NCI-H345 treated with DMSO at 0.1 percent for 48 hours (cell line): Measurements from ENCODE around the gene NFAM1.

Experiments used
- DNase-seq: peaks from one replicate; lab custom pipeline; 2025; ENCODE audit not compliant: unreplicated experiment; lab: John Stamatoyannopoulos, UW

NFAM1 gene

DNA sequence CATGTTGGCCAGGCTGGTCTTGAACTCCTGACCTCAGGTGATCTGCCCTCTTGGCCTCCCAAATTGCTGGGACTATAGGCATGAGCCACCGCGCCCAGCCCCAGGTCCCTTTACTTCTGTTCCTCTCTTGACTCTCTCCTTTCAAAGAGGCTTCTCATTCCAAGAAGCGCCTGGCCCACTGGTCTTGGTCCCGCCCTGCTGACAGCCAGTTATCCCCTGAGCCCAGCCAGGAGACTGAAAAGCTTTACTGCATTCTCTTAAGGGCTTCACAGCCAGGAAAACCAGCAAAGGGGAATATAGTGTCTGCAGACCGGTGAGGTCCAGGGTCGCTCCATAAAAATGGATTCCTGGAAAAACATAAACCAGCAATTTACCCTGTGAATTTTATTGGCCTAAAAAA, 68.3 kb downstream of the NFAM1 start:
- DNase-seq, result no peak

DNA sequence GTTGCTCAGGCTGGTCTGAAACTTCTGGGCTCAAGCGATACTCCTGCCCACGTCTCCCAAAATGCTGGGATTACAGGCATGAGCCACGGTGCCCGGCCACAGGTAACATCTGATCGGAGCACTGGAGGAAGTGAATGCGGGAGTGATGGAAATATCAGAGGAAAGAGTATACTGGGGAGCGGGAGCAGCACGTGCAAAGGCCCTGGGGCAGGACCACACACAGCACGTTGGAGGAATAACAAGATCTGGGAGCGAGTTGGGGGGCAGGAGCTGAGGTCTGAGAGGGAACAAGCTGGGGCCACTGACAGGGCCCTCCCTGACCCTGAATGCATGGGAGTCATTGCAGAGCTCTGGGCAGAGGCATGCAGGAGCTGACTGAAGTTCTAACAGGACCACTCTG, 70.7 kb downstream of the NFAM1 start:
- no peak for DNase-seq

DNA sequence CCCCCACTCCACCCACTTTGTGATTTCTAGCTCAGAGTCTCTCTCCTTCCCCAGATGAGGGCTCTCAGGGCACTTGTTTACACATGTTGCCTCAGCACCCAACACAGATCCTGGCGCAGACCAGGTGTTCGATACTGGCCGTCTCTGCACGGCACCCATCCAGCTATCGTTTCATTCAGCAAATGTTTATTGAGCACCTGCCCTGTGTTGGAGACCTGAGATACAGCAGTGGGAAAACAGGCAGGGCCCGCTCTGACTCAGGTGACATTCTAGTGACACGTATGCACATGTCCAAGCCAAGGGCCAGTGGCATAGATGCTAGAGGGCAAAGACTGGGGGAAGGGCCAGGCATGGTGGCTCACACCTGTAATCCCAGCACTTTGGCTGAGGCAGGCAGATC, 71.9 kb downstream of the NFAM1 start:
- no peak for DNase-seq

DNA sequence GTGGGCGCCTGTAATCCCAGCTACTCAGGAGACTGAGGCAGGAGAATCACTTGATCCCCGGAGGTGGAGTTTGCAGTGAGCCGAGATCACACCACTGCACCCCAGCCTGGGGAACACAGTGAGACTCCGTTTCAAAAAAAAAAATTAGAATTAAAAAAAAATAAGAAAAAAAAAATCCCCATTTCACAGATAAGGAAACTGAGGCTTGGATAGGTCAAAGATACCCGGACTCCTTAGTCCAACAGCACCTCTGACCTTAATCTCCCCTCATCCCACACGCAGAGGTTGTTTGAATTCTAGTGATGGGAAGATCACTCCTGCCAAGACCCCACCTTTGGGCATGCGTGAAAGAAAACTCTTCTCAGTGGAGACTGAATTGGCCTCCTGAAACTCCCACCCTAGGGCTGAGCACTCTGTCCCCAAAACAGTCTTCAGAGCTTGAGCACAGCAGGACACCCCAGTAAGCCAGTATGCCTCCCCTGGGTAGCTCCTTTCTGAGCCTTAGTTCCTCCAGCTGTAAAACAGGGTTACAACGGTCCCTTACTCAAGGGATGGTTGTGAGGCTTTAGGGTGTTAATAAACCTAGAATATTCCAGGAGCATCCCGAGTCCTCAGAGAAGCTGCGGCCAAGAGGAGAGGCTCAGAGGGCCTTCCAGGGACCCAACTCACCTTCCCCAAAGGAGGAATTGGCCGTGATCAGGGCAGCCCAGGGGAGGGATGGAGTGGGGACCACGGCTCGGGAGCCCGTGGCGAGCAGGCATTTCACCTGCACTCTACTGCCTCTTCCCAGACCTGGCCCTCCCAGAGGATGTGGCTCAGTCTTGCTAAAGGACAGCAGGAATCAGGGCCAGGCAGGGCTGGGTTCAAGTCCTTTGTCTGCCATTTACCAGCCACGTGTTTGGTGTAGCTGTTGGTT, 73.3 kb downstream of the NFAM1 start:
- no peak for DNase-seq

DNA sequence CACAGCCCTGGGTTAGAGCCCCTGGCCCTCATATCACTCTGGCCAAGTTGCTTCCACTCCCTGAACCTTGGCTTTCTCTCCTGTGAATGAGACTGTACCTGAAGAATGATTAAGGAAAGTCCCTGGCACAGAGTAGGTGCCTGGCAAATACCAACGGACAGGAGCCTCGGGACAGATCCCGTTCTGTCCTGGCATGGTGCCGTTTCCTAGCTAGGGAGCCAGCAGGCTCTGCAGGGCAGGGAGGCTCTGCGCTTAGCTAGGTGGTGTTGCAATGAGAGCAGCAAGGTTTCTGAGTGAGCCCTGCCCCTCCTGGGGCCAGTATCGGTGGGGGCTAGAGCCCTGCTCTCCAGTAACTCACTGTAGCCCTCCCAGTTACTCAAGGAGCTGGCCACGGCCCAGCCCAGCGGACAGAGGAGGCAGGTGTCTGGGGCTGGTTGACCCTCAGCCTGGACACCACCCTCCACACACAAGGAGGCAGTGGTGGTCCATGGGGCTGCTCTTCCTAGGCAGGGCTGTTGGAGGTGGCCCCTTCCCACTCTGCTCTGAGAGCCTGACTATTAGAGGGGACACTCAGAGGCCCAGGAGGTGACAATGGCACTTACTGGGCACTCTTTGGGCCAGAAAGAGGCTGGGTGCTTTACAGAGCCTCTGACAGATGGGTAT, 74.4 kb downstream of the NFAM1 start:
- no peak for DNase-seq

DNA sequence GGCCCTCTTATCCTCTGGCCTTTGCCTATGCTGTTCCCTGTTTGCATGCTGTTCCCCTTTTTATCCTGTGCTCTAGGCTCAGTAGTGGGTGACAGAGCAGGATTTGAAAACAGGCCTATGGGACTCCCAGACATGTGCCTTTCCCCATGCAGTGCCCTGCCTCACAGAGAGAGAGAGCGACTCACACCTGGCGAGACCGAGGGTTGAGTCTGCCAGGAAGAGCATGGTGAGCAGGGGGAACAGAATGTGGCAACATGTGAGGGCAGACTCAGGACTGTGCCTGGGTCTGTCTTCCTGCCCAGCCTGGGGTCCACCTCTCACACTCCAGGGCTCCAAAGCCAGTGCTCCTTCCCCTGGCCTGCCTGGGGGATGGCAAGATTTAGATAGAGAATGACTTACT, 75.0 kb downstream of the NFAM1 start:
- DNase-seq, result no peak

DNA sequence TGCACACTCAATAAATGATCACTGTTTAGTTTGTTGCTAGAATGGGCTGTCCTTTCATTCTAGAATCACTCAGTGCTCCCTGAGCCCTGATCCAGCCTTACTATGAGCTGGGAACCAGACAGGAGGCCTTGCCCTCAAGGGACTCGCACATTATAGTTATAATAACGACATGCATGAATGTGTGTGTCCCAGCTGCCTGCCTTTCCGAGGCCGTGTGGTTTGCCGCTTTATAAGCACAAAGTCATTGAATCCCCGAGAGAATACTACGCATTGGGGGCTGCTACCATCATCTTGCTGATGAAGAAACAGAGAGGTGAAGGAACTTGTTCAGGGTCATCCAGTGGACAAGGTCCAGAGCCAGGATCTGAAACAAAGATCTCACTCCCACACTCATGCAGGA, 75.7 kb downstream of the NFAM1 start:
- no peak for DNase-seq

DNA sequence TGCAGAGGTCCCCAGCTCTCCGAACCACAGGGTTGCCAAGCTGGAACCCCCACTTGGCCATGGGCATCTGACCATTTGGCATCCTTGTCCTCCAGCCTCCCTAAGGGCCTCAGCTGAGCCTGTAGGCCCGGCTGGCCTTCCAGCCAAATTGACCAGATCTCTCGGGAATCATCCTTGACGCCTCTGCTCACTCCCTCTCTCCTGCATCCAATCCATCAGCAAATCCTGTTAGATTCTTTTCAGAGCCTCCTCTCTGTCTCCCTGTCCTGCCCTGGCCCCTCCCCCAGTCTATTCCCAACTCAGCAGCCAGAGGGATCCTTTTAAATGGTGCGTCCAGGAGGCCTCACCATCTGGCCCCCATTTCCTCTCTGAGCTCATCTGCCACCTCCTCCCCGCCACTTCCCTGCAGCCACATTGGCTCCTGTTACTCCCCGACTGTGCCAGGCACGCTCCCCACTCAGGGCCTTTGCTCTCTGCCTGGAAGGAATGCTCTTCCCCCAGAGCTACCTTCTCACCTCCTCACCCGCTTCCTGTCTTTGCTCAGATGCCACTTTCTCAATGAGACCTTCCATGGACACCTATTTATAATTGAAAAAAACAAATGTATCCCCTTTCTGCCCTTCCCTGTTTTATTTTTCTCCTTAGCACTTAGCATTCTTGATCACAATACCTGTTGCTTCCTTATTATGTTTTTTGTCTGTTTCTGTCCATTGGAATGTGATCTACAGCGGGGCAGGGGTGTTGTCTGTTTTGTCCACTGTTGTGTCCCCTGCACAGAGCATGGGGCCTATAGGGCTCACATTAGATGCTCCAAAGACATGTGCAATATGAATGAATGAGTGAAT, 78.1 kb downstream of the NFAM1 start:
- DNase-seq, result no peak

DNA sequence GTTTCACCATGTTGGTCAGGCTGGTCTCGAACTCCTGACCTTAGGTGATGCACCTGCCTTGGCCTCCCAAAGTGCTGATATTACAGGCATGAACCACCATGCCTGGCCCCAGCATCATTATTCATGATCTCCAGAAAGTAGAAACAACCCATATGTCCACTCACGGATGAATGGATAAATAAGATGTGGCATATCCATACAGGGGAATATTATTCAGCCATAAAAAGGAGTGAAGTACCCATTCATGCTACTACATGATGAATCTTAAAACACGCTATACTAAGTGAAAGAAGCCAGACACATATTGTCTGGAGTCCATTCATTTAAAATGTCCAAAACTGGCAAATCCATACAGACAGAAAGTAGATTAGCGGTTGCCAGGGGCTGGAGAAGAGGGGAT, 81.8 kb downstream of the NFAM1 start:
- DNase-seq, result no peak

DNA sequence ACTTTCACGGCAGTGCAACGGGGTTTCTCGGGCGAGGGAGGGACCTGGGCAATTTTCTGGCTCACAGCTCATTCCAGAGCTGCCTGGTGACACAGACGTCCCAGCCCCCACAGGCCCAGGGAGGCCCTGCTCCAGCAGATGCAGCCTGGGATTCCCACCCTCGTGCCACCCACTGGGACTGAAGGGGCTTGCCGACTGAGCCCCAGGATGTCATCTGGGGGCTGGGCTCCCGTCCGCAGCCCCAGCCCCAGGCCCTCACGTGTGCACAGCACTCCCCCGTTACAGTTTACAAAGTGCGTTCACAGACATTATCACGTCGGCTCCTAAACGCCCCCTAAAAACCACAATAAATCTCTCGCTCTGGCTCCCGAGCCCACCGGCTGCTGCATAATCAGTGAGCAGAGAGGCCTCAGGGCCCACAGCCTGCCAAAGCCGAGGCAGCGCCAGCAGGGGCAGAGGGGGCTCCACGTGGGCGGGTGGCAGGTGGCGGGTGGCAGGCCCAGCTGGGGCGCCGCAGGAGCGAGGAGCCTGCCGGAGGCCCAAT, 84.8 kb downstream of the NFAM1 start:
- no peak for DNase-seq

DNA sequence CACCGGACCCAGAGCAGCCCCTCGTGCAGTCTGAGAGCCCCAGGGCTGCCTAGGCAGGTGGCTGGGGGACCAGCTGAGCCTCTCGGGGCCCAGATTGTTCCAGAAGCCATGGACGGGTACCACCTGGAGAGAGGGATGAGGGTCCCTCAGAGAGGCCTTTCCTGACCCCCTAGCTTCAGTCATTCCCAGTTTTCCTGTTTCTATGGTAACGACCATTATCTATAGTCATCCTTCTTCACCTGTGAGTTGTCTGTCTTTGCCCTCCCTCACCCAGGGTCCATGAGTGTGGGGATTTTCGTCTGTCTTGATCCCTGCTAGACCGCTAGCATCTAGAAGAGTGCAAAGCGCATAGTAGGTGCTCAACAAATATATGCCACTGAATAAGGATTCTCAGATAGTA, 85.5 kb downstream of the NFAM1 start:
- no peak for DNase-seq

DNA sequence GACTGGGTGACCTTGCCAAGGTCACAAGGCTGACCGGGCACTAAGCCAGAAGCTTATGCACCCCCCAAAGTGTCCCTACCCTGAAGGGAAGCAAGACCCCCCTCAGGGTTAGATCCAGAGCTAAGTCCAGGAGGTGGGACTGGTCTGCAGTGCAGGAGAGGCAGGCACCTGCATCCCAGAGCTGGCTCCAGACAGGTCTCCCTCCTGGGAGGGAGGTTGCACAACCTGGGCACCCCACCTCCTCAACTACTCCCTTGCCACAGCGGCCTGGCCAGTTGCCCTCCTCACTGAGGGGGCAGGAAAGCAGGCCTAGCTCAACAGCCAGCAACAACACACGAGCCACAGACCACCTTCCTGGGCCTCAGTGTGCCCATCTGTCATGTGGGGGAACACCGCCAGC, 86.7 kb downstream of the NFAM1 start:
- no peak for DNase-seq

DNA sequence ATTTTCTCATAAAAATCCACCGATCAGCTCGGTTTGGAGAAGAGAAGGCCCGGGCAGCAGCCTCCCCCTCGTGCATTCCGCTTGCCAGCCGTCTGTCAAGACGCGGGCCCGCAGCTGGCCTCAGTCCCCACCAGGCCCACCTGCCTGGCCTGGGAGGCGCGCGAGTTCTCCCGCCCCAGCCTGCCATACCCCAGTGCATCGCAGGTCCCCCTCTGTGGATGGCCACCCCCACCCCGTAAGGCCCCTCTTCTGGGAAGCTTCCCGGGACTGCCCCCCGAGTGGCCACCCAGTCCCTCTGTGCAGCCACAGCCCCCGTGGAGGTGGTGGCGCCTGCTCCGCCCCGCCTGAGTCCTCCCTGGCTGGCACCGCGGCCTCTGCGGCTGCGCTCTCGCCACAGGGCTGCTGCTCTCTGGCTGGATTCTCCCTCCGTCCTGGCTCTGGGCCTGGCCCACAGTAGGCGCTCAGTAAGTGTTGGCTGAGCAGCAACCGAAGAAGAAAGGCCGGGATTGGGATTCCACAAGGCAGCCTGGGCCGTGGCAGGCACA, 87.8 kb downstream of the NFAM1 start:
- no peak for DNase-seq

DNA sequence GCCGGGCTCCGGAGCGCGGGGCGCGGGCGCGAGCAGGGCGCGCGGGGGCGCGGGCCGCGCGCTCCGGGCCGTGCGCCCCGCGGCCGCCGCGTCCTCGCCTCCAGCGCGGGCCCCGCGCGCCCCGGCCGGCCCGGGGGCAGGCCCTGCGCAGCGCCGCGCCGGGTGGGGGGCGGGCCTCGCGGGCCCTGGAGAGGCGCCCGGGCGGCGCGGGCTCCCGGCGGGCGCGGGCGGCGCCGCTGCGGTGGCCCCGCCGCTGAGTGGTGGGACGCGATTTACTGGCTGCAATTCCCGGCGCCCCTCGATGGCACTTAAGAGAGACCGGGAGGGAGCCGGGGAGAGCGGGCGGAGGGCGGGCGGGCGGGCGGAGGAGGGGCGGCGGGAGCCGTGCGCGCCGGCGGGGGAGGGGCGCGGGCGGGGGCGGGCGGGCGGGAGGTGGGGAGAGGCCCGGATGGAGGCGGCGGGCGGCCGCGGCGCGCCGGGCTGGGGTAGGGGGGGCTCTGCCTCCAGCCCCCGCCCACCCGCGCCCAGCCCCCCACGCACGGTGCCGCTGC, 88.6 kb downstream of the NFAM1 start:
- no peak for DNase-seq

DNA sequence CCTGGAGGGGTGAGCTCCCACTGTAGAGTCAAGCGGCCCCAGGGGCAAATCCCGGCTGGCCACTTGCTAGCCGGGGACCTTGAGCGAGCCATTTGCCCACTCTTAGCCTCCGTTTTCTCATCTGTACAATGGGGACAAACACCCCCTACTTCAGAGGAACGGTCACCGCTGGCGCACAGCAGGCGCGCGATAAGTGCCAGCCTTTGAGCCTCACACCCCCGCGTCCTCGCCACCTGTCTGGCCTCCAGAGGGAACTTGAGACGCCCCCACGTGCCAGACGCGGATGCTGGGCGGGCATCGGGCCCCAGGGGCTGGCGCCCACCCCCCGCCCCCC, 89.1 kb downstream of the NFAM1 start:
- DNase-seq, result no peak

DNA sequence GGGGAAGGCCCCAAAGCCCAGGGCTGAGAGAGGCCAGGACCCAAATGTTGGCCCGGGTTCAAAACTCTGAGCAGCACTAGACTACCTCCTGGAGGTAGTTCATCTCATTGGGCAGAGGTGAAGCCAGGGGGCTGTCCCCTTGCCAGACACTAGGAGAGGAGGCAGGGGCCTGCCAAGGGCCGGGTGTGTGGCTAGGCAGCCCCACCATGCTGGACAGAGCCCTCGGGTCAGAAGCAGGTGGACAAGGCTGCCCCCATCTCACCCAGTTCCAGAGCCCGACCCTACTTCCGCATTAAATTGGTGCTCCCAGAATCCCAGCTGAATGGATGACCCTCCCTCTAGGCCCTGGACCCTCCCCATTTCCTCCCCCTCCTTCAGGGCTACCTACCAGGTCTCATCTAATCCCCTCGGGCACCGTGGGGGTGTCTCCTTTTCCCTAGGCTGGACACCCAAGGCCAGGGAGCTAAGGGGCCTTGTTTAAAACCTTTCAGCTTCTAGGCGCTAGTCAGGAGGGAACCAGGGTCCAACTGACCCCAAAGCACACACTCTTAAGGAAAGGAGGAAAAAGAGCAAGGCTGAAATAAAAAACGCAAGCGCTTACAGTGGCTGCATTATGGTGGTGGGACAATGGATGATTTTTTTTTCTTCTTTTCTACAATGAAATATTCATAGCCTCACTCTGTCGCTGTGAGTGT, 89.6 kb downstream of the NFAM1 start:
- no peak for DNase-seq

DNA sequence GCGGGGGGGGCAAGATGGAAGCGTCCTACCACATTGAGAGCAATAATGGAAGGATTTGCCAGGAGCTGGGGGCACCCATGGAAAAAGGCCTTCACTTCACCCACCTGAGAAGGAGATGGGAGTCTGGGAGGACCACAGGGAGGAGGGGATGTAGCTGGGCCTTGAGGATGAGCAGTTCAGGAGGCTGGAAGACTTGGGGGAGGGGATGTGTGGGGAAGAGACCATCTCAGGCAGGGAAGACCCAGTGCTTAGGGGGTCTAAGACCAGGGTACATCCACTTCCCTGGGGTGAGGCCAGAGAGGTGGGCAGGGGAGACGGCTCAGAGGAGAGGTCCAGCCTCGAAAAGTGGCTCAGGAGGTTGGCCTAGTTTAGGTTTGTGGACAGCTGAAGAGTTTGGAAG, 90.4 kb downstream of the NFAM1 start:
- DNase-seq, result no peak

DNA sequence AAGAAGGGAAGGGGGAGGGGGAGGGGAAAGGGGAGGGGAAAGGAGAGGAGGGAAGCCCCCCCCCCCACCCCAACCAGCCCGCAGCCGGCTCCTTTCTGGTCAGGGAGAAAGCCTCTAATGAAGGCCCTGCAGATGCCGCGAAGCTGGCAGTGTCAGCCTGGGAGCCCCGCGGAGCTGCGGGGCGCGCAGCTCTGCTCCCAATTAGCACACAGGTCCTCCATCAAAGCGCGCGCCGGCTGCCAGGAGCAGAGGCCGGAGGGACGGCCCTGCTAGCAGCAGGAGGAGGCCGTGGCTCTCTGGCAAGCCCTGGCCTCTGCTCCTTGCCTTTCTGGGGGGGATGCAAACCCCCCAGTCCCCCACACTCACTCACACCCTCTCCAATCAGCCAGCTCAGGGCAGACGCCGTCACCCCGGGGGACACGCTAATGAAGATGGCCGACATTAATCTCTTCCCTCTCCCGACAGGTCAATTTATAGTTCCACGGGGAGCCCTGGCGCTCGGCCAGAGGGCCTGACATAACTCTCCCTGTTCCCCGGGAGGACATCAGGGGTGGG, 91.3 kb downstream of the NFAM1 start:
- no peak for DNase-seq

DNA sequence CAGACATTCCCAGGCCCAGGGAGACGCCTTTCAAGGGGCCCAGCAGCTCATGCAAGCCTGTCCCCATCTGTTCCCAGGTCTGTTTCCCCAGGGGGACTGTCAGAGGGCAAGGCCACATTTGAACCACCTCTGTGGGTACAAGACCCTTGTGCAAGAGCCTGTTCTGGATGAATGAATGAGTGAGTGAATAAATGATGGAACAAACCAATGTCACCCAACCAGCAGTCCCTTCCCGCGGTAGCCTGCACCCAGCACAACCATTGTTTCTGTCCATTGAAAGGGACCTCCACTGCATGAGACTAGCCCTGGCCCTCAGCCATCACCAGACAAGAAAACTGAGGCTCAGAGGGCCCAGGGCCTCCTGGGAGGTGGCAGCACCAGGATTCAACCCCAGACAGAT, 92.1 kb downstream of the NFAM1 start:
- DNase-seq, result no peak

DNA sequence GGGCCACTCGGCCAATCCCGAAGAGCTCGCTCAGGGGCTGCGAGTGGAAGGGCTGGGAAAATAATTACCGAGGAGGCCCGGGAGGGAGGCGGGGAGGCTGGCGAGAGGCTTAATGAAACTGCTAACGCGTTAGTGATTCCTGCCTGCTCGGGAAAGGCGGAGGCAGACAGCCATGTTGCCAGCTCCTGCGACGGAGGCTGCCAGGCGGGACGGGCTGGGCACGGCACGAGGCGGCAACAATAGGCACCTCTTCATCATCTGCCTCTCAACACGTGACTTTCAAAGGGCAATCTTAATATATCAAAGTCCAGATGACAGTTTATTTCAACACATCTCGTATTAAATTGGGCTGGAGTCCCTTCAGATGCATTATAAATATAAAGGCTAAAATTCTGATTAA, 93.7 kb downstream of the NFAM1 start:
- no peak for DNase-seq
